ENCODE data around the gene IVL. TPM values are rescaled to one million over a fixed set of nuclear protein-coding genes. Genes with fewer than 3 reads are reported as not detected.

The IVL gene
- total and polyA plus RNA-seq, 2 donors from 2014 or later: not detected

DNA sequence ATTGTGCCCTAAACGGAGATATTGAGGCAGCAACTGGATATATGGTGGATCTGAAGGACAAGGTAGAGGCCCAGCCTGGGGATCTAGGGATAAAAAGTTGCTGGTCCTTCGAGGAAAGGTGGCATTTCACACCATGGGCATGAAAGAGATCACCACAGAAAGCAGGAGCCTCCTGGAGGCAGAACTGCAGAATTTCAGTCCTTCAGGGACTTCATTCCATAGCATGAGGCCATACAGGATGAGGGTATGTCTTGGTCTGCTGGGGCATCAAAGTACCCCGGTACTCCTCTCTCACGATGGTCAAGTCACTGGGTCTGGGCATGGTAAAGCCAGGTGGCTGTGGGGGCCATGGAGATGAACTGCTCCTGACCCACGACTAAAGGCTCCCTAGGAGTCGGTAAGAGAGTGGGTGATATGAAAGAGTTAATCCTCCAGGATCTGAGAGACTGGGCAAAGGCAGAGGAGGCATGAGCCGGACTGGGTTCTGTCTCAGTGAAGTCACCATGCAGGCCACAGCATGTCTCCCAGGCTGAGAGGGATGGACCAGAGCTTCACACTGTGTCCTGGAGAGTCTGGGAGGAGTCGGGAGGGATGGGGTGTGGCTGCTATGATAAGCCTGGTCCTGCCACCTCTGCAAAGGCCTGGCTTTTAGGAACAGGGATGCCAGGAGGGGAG is 32.8 kb downstream of the IVL start:
- intact Hi-C loops (cut with DNase I): no loop called here

DNA sequence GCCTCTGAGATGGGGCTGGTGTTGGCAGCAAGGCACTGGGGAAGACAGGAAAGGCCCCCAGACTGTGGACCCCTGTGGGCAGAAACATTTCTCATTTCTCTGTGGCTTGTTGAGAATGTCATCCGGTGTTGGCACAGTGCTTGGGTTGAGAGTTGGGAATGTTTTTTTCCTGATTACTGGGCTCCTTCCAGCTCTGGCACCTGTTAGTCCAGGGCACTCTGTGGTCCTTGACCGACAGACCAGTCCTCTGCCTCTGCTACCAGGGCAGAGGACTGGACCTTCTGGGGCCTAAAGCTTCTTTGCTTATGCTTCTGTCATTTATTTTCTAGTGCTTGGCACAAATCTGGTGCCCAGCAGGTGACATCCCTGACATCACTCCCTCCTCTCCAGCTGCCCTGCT is 33.8 kb downstream of the IVL start:
- no peaks in the 10 kb centered on the region for H3K27me3 ChIP-seq (ENCODE audit: control insufficient read depth, insufficient read depth, low read length)
- FAIRE-seq (no peak), DNase-seq (no peak)
- no peaks in the 10 kb centered on the region for H3K36me3 ChIP-seq (ENCODE audit: control insufficient read depth in 2 of 3, insufficient read depth in 3 of 3, low read length in 3 of 3)
- intact Hi-C loops (cut with DNase I): no loop called here
- TF ChIP-seq, protein P1, sequence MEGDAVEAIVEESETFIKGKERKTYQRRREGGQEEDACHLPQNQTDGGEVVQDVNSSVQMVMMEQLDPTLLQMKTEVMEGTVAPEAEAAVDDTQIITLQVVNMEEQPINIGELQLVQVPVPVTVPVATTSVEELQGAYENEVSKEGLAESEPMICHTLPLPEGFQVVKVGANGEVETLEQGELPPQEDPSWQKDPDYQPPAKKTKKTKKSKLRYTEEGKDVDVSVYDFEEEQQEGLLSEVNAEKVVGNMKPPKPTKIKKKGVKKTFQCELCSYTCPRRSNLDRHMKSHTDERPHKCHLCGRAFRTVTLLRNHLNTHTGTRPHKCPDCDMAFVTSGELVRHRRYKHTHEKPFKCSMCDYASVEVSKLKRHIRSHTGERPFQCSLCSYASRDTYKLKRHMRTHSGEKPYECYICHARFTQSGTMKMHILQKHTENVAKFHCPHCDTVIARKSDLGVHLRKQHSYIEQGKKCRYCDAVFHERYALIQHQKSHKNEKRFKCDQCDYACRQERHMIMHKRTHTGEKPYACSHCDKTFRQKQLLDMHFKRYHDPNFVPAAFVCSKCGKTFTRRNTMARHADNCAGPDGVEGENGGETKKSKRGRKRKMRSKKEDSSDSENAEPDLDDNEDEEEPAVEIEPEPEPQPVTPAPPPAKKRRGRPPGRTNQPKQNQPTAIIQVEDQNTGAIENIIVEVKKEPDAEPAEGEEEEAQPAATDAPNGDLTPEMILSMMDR (IDR thresholded peaks at IDR 0.05; ENCODE audit: borderline replicate concordance, extremely low read depth, insufficient read depth): no peak
- H3K4me3 ChIP-seq (ENCODE audit: low read length in 3 of 3): no peak overlapping the region
- no peak overlapping the region for H3K9ac ChIP-seq (ENCODE audit: low read length in 3 of 3)
- no peak overlapping the region for H3K27ac ChIP-seq (ENCODE audit: low read depth in 2 of 2, low read length in 2 of 2)
- no peaks in the 10 kb centered on the region for H3K9me3 ChIP-seq (ENCODE audit: control insufficient read depth in 2 of 3, insufficient read depth in 1 of 3, low read length in 3 of 3)
- no peaks in the 10 kb centered on the region for H3K4me1 ChIP-seq (ENCODE audit: control insufficient read depth in 2 of 3, insufficient read depth in 2 of 3, low read depth in 1 of 3, low read length in 3 of 3)

More for the DNA sequence above, 32.8 kb downstream of the IVL start:
- no peak for FAIRE-seq
- no peaks in the 10 kb centered on the region for H3K9me3 ChIP-seq (ENCODE audit: control insufficient read depth in 2 of 3, insufficient read depth in 1 of 3, low read length in 3 of 3)
- H3K4me1 ChIP-seq (ENCODE audit: control insufficient read depth in 2 of 3, insufficient read depth in 2 of 3, low read depth in 1 of 3, low read length in 3 of 3): no peaks in the 10 kb centered on the region
- DNase-seq: no peak
- H3K4me3 ChIP-seq (ENCODE audit: low read length in 3 of 3): no peak overlapping the region
- H3K27me3 ChIP-seq (ENCODE audit: control insufficient read depth, insufficient read depth, low read length): no peaks in the 10 kb centered on the region
- no peaks in the 10 kb centered on the region for H3K36me3 ChIP-seq (ENCODE audit: control insufficient read depth in 2 of 3, insufficient read depth in 3 of 3, low read length in 3 of 3)
- H3K27ac ChIP-seq (ENCODE audit: low read depth in 2 of 2, low read length in 2 of 2): no peak overlapping the region
- TF ChIP-seq, protein P1 (IDR thresholded peaks at IDR 0.05; ENCODE audit: borderline replicate concordance, extremely low read depth, insufficient read depth): no peak
- no peak overlapping the region for H3K9ac ChIP-seq (ENCODE audit: low read length in 3 of 3)

DNA sequence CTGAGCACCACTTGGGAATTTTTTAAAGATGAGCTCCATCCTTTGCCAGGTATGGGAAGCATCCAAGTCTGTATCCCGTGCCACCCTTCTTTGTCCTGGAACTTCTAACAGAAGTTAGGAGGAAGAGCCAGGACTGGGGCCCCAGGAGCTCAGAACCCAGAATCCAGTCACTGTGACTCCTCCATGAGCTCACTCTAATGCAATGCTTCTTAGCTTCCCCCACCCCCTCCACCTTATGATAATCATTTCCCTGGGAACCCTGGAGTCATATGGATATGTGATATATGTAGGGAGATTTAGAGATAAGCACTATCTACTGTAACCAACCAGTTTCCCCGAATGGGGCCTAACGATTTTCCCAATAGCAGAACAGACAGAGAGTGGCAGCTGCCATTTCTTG is 37.9 kb downstream of the IVL start:
- Histone ChIP-seq H3K27ac (ENCODE audit: low read depth in 2 of 2, low read length in 2 of 2) (no peak overlapping the region), H3K4me3 (ENCODE audit: low read length in 3 of 3) (no peak overlapping the region), H3K27me3 (ENCODE audit: control insufficient read depth, insufficient read depth, low read length) (no peaks in the 10 kb centered on the region), H3K9ac (ENCODE audit: low read length in 3 of 3) (no peak overlapping the region), H3K9me3 (ENCODE audit: control insufficient read depth in 2 of 3, insufficient read depth in 1 of 3, low read length in 3 of 3) (no peaks in the 10 kb centered on the region), H3K36me3 (ENCODE audit: control insufficient read depth in 2 of 3, insufficient read depth in 3 of 3, low read length in 3 of 3) (no peaks in the 10 kb centered on the region), H3K4me1 (ENCODE audit: control insufficient read depth in 2 of 3, insufficient read depth in 2 of 3, low read depth in 1 of 3, low read length in 3 of 3) (no peaks in the 10 kb centered on the region)
- TF ChIP-seq, protein P1 (IDR thresholded peaks at IDR 0.05; ENCODE audit: borderline replicate concordance, extremely low read depth, insufficient read depth): no peak
- DNase-seq (no peak), FAIRE-seq (no peak)
- intact Hi-C loops (cut with DNase I): no loop called here
